ENCODE results near the gene SLC35G1. TPM values are rescaled to one million over a fixed set of nuclear protein-coding genes. Genes with fewer than 3 reads are reported as not detected.

The SLC35G1 gene
- total and polyA plus RNA-seq, 4 donors, result 2.2 to 7.6 (median 3.2) TPM

DNA sequence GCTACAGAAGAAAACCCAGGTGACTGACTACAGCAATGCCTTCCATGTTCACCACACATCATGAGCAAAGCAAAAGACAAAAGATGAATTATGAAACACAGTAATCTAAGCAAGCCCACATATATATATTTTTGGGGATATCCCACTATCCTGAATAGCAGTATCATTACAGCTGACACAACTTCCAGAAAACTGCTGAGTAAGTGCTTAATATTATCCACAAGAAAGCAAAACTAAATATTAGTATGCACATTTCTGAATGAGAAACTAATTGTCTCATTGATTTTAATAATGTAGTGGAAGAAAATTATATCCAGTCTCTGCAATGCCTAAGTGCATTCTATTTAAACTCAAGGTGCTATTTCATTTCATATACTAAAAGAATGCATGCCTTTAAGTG, 14.5 kb upstream of the SLC35G1 start:
- no peaks in the 10 kb centered on the region for H3K9me3 ChIP-seq (ENCODE audit: control insufficient read depth in 4 of 4, low read length in 3 of 4)
- no peak overlapping the region for H3K9ac ChIP-seq (ENCODE audit: low read depth in 1 of 2, low read length in 2 of 2)
- no peak overlapping the region for H3K27ac ChIP-seq (ENCODE audit: low read depth in 1 of 2, low read length in 2 of 2)
- no peaks in the 10 kb centered on the region for H3K27me3 ChIP-seq (ENCODE audit: control insufficient read depth in 4 of 4, insufficient read depth in 4 of 4, low read length in 3 of 4)
- DNase-seq (ENCODE audit: low spot score), result no peak
- no peaks in the 10 kb centered on the region for H3K4me1 ChIP-seq (ENCODE audit: control insufficient read depth in 4 of 4, insufficient read depth in 4 of 4, low read length in 3 of 4)
- no peak overlapping the region for H3K4me3 ChIP-seq (ENCODE audit: low read depth in 1 of 3, low read length in 3 of 3)
- H3K36me3 ChIP-seq (ENCODE audit: control insufficient read depth in 4 of 4, insufficient read depth in 3 of 4, low read depth in 1 of 4, low read length in 3 of 4), result no peaks in the 10 kb centered on the region
- TF ChIP-seq NR2F2 (IDR thresholded peaks at IDR 0.05), result no peak
- TF ChIP-seq, protein P1, sequence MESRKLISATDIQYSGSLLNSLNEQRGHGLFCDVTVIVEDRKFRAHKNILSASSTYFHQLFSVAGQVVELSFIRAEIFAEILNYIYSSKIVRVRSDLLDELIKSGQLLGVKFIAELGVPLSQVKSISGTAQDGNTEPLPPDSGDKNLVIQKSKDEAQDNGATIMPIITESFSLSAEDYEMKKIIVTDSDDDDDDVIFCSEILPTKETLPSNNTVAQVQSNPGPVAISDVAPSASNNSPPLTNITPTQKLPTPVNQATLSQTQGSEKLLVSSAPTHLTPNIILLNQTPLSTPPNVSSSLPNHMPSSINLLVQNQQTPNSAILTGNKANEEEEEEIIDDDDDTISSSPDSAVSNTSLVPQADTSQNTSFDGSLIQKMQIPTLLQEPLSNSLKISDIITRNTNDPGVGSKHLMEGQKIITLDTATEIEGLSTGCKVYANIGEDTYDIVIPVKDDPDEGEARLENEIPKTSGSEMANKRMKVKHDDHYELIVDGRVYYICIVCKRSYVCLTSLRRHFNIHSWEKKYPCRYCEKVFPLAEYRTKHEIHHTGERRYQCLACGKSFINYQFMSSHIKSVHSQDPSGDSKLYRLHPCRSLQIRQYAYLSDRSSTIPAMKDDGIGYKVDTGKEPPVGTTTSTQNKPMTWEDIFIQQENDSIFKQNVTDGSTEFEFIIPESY (IDR thresholded peaks at IDR 0.05), result no peak

DNA sequence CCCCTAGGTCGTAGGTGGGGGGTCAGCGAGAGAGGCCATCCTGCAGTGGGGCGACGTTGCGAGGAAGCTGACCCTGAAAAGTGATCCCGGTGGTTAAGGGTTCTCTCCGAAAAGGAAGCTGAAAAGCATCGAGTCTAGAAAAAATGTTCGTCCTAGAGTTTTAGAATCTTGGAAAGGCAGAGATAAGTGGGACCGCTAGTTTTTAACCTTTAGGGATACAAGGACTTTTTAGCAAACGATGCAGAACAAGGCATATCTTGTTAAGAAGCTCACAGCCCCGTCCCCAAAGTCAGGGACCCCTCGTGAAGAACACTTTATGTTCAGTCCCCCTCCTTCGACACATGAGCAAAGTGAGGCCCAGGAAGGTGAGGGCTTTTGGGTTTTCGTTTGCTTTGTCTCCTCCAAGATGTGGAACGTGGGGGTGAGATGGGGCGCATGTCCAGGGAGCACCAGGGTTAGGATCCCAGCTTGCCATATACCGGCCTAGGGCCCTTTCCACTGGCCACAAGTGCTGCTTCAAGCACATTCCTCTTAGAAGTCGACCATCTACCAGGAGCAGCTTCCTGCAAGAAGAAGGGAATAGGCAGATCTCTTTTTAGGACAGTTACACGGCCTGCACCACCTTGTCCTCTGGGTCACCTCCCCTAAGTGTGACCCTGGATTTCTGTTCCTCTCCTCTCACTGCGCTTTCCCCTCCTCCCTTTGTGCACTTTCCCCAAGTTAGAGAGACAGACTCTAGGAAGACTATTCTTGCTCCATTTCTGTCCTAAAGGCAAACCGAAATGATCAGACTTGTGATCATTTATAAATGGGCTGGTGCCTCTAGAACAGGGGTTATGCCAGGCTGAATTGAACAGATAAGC, 969 bp downstream of the SLC35G1 start:
- DNase-seq (ENCODE audit: low spot score), result no peak
- WGBS, result 35% methylated on average over 22 of the region's 22 CpGs

DNA sequence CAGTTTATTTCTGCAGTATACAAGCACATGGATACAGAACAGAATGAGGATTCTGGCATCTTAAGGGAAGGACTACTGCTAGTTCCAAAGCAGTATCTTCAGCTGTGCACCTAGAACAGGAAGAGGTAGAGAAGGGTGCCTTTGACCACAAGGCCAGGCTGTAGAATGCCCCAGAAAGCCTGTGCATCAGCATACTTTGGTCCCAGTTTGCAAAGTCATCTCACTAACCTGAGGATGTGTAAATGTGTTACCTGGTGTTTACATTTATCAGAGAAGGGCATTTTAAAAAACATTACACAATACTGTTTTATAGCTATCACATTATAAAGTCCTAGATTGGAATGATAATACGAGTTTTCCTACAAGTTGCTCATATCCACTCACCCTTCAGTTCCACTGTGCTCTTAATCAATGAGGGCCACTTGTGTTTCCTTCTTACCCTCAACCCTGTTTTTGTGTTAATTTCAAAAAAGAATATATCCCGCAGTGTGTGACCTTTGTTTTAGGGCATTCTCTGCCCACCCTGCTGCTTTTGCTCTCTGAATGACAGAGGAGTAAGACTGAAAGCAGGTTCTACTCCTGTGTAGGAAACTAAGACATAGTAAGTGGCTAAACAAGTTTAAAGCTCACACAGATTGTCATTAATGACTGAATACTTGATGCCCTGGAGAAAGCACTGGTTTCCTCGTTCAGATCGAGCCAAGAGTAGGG, 3.4 kb downstream of the SLC35G1 start:
- 89% methylated on average over 4 of the region's 4 CpGs for WGBS
- H3K36me3 ChIP-seq (ENCODE audit: control insufficient read depth in 4 of 4, insufficient read depth in 3 of 4, low read depth in 1 of 4, low read length in 3 of 4), result no peaks in the 10 kb centered on the region
- no peak overlapping the region for H3K4me3 ChIP-seq (ENCODE audit: low read depth in 1 of 3, low read length in 3 of 3)
- H3K9me3 ChIP-seq (ENCODE audit: control insufficient read depth in 4 of 4, low read length in 3 of 4), result no peaks in the 10 kb centered on the region
- peaks cover 0 to 20% (median 9%) of the 10 kb centered on the region in 4 donors for H3K4me1 ChIP-seq (ENCODE audit: control insufficient read depth in 4 of 4, insufficient read depth in 4 of 4, low read length in 3 of 4)
- H3K9ac ChIP-seq (ENCODE audit: low read depth in 1 of 2, low read length in 2 of 2), result no peak overlapping the region
- no peak overlapping the region for H3K27ac ChIP-seq (ENCODE audit: low read depth in 1 of 2, low read length in 2 of 2)
- no peak for DNase-seq (ENCODE audit: low spot score)
- no peaks in the 10 kb centered on the region for H3K27me3 ChIP-seq (ENCODE audit: control insufficient read depth in 4 of 4, insufficient read depth in 4 of 4, low read length in 3 of 4)
- TF ChIP-seq RXRA (IDR thresholded peaks at IDR 0.05), result no peak
- no peak for TF ChIP-seq FOXA2 (IDR thresholded peaks at IDR 0.05)
- TF ChIP-seq, protein P2, sequence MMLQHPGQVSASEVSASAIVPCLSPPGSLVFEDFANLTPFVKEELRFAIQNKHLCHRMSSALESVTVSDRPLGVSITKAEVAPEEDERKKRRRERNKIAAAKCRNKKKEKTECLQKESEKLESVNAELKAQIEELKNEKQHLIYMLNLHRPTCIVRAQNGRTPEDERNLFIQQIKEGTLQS (IDR thresholded peaks at IDR 0.05), result no peak

More for the DNA sequence above, 969 bp downstream of the SLC35G1 start:
- peak overlapping the region; percentile 42 to 75 for H3K9ac ChIP-seq (ENCODE audit: low read depth in 1 of 2, low read length in 2 of 2)
- TF ChIP-seq EGR1 (IDR thresholded peaks at IDR 0.05; ENCODE audit: low read depth in 2 of 2) (no peak), FOXA2 (IDR thresholded peaks at IDR 0.05) (no peak)
- TF ChIP-seq, protein P2 (IDR thresholded peaks at IDR 0.05), result no peak
- TF ChIP-seq, protein P3, sequence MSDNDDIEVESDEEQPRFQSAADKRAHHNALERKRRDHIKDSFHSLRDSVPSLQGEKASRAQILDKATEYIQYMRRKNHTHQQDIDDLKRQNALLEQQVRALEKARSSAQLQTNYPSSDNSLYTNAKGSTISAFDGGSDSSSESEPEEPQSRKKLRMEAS (IDR thresholded peaks at IDR 0.05), result no peak
- H3K36me3 ChIP-seq (ENCODE audit: control insufficient read depth in 4 of 4, insufficient read depth in 3 of 4, low read depth in 1 of 4, low read length in 3 of 4), result no peaks in the 10 kb centered on the region
- H3K27ac ChIP-seq (ENCODE audit: low read depth in 1 of 2, low read length in 2 of 2), result no peak overlapping the region
- peaks cover 0 to 20% (median 9%) of the 10 kb centered on the region in 4 donors for H3K4me1 ChIP-seq (ENCODE audit: control insufficient read depth in 4 of 4, insufficient read depth in 4 of 4, low read length in 3 of 4)
- H3K9me3 ChIP-seq (ENCODE audit: control insufficient read depth in 4 of 4, low read length in 3 of 4), result no peaks in the 10 kb centered on the region
- peak overlapping the region; percentile 65 to 85 (median 78) for H3K4me3 ChIP-seq (ENCODE audit: low read depth in 1 of 3, low read length in 3 of 3)
- H3K27me3 ChIP-seq (ENCODE audit: control insufficient read depth in 4 of 4, insufficient read depth in 4 of 4, low read length in 3 of 4), result no peaks in the 10 kb centered on the region

Measured in liver (tissue), 9 donors.